Measurements from ENCODE around the gene RNFT2. TPM values are rescaled to one million over a fixed set of nuclear protein-coding genes. Genes with fewer than 3 reads are reported as not detected.

Gene RNFT2
- total RNA-seq, 2 donors from 2014 or later, result 6.3 to 11.8 TPM

DNA sequence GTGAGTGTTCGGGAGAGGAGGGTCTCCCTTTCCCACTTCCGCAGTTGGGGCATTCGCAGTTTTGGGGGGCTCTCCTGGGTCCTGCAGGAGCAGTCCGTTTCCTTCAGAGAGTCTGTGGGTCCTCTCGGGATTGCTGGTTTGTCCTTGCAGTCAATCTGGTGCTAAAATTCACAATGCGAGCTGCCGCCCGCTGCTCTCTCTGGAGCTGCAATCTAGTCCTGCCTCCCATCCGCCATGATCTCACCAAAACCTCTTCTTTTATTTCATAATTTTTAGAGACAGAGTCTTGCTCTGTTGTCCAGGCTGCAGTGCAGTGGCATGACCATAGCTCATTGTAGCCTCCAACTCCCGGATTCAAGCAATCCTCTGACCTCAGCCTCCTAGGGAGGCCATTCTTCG is 22.5 kb downstream of the RNFT2 start:
- DNase-seq, result no peak
- no peak overlapping the region for H3K9ac ChIP-seq (ENCODE audit: low read depth in 2 of 2, low read length in 2 of 2)
- no peaks in the 10 kb centered on the region for H3K27me3 ChIP-seq
- intact Hi-C loops (cut with DNase I), result no loop called here
- no peak overlapping the region for H3K27ac ChIP-seq
- no peaks in the 10 kb centered on the region for H3K36me3 ChIP-seq
- H3K4me3 ChIP-seq, result no peak overlapping the region
- H3K9me3 ChIP-seq, result no peaks in the 10 kb centered on the region
- TF ChIP-seq, protein P1, sequence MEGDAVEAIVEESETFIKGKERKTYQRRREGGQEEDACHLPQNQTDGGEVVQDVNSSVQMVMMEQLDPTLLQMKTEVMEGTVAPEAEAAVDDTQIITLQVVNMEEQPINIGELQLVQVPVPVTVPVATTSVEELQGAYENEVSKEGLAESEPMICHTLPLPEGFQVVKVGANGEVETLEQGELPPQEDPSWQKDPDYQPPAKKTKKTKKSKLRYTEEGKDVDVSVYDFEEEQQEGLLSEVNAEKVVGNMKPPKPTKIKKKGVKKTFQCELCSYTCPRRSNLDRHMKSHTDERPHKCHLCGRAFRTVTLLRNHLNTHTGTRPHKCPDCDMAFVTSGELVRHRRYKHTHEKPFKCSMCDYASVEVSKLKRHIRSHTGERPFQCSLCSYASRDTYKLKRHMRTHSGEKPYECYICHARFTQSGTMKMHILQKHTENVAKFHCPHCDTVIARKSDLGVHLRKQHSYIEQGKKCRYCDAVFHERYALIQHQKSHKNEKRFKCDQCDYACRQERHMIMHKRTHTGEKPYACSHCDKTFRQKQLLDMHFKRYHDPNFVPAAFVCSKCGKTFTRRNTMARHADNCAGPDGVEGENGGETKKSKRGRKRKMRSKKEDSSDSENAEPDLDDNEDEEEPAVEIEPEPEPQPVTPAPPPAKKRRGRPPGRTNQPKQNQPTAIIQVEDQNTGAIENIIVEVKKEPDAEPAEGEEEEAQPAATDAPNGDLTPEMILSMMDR (IDR thresholded peaks at IDR 0.05), result no peak
- H3K4me1 ChIP-seq, result no peaks in the 10 kb centered on the region

DNA sequence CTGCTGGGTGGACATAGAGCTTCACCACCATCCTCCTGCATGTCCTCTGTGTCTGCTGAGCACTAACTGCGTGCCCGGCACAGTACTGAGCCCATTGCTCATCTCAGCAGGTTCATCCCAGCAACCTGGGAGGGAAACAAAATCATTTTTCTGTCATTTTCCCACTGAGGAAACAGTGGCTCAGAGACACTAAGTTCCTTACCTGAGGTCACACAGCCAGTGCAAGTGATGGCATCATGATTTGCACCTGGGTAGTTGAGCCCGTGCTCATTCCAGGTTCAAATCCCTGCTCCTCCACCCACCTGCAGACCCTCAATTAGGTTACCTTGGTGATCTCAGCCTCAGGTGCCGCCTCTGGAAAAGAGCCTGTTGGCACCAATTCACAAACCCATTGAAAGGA is 23.4 kb downstream of the RNFT2 start:
- Histone ChIP-seq H3K4me1 (no peaks in the 10 kb centered on the region), H3K27ac (no peak overlapping the region), H3K27me3 (no peaks in the 10 kb centered on the region), H3K36me3 (no peaks in the 10 kb centered on the region), H3K9me3 (no peaks in the 10 kb centered on the region), H3K9ac (ENCODE audit: low read depth in 2 of 2, low read length in 2 of 2) (no peak overlapping the region), H3K4me3 (no peak overlapping the region)
- TF ChIP-seq, protein P1 (IDR thresholded peaks at IDR 0.05), result no peak
- intact Hi-C loops (cut with DNase I), result no loop called here
- DNase-seq, result no peak

DNA sequence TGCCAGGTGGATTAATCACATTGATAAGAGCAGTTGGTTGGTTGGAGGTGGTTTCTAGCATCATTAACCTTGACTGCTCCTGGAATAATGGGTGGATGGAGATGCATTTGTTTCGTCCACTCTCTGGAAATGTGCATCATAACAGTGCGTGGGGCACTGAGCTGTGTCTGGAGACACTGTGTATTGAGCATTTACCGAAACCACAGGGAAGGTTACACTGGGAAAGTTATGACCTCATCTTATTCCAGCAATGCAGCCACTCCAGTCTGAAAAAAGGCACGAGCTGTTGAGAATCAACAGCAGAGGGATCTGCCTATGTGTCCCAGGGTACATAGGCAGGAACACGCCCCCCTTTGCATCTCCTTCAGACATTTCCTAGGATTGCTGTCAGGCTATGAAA is 27.2 kb downstream of the RNFT2 start:
- Histone ChIP-seq H3K9ac (ENCODE audit: low read depth in 2 of 2, low read length in 2 of 2) (no peak overlapping the region), H3K36me3 (no peaks in the 10 kb centered on the region), H3K27me3 (no peaks in the 10 kb centered on the region), H3K4me1 (no peaks in the 10 kb centered on the region), H3K4me3 (no peak overlapping the region), H3K9me3 (no peaks in the 10 kb centered on the region), H3K27ac (no peak overlapping the region)
- no peak for DNase-seq
- intact Hi-C loops (cut with DNase I), result no loop called here
- TF ChIP-seq, protein P1 (IDR thresholded peaks at IDR 0.05), result no peak

DNA sequence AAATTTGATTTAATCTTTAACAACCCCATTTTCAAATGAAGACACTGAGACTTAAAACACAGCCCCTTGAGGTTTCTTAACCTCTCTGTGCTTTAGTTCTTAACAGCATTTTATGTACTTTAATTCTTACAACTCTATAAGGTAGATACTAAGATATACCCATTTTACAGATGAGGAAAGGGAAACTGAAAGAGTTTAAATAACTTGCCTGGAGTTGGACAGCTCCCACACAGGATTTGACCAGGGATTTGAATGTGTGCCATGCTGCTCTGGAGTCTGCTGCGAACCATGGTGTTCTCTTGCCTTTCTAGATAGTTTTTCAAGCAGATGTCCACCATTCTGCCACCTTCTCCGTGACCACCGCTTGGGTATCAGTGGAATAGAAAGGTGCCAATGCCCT is 28.2 kb downstream of the RNFT2 start:
- Histone ChIP-seq H3K4me1 (no peaks in the 10 kb centered on the region), H3K36me3 (no peaks in the 10 kb centered on the region), H3K27ac (no peak overlapping the region), H3K4me3 (no peak overlapping the region), H3K9ac (ENCODE audit: low read depth in 2 of 2, low read length in 2 of 2) (no peak overlapping the region), H3K27me3 (no peaks in the 10 kb centered on the region), H3K9me3 (no peaks in the 10 kb centered on the region)
- intact Hi-C loops (cut with DNase I), result no loop called here
- TF ChIP-seq, protein P1 (IDR thresholded peaks at IDR 0.05), result no peak
- no peak for DNase-seq

DNA sequence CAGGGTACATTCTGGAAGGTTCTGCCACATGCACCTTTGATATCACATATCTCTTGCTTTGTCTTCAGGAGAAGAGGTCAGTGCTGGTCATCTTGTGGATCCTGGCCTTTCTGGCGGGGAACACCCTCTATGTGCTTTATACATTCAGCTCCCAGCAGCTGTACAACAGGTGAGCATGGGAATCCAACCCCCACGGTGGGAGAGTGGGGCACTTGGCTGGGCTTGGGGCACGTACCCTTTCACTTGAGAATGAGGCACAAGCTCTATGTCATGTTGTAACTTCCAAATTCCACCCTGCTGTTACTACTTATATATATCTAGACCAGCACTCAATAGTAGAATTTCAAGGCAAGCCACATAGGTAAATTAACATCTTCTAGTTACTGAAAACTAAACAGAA is 28.6 kb downstream of the RNFT2 start:
- no peaks in the 10 kb centered on the region for H3K36me3 ChIP-seq
- H3K9me3 ChIP-seq, result no peaks in the 10 kb centered on the region
- TF ChIP-seq, protein P1 (IDR thresholded peaks at IDR 0.05), result no peak
- no peak overlapping the region for H3K4me3 ChIP-seq
- H3K4me1 ChIP-seq, result no peaks in the 10 kb centered on the region
- DNase-seq, result no peak
- intact Hi-C loops (cut with DNase I), result no loop called here
- H3K9ac ChIP-seq (ENCODE audit: low read depth in 2 of 2, low read length in 2 of 2), result no peak overlapping the region
- H3K27me3 ChIP-seq, result no peaks in the 10 kb centered on the region
- H3K27ac ChIP-seq, result no peak overlapping the region

DNA sequence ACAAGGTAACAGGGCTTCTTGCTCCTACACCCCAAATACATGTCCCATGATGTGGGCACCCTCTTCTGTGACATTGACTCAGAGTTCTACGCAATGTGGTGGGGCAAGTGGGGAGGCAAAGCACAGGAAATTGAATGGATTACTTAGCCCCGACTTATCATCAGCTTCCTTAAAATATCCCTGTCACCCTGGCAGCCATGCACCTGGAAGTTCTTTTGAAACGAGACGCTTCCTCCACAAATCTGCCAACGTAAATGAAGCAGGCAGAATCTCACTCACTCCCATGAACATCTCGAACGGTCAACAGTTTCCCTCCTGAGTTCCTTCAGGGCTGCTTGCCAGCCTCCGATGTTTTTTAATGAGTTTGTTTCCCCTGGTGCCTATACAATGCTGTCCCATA is 33.5 kb downstream of the RNFT2 start:
- H3K27me3 ChIP-seq, result no peaks in the 10 kb centered on the region
- H3K4me3 ChIP-seq, result no peak overlapping the region
- no peaks in the 10 kb centered on the region for H3K9me3 ChIP-seq
- no peak for DNase-seq
- H3K27ac ChIP-seq, result no peak overlapping the region
- intact Hi-C loops (cut with DNase I), result no loop called here
- no peaks in the 10 kb centered on the region for H3K4me1 ChIP-seq
- TF ChIP-seq, protein P1 (IDR thresholded peaks at IDR 0.05), result no peak
- no peaks in the 10 kb centered on the region for H3K36me3 ChIP-seq
- no peak overlapping the region for H3K9ac ChIP-seq (ENCODE audit: low read depth in 2 of 2, low read length in 2 of 2)

Data from colonic mucosa (tissue), 4 donors.